Common myeloid progenitor, CD34-positive (primary cell): ENCODE results near the gene LYPD5.

ENCODE experiments used
- CTCF ChIA-PET: fragments of 350-600 bp; sonication (Branson Sonifier 250); formaldehyde crosslinking; loops from one replicate; lab custom pipeline; 2021; ENCODE audit warnings: antibody characterized with exemption; lab: Charles Lee
- POLR2A ChIA-PET: fragments of 350-600 bp; sonication (Branson Sonifier 250); formaldehyde crosslinking; loops from one replicate; lab custom pipeline; 2021; ENCODE audit warnings: antibody characterized with exemption; lab: Charles Lee
- DNase-seq, 3 donors: peaks; one replicate each; pipeline versions ENCODE4 v3.0.0 to v3.0.0-alpha.2; 2013
- H3K27ac ChIP-seq, 2 experiments: 1 replicate in 1 of 2; 2 replicates in 1 of 2; pipeline ENCODE4 v1.7.0; 2013; ENCODE audit warnings: inconsistent platforms in 2 of 2, low read length in 2 of 2, mild to moderate bottlenecking in 2 of 2, low read depth in 1 of 2, moderate library complexity in 1 of 2; ENCODE audit not compliant: severe bottlenecking in 2 of 2, insufficient read depth in 1 of 2, poor library complexity in 1 of 2
- H3K27me3 ChIP-seq, 5 experiments: replicated peaks in 2 of 5; 1 replicate in 3 of 5; 2 replicates in 2 of 5; pipeline versions ENCODE4 v1.6.1 to v1.7.0; 2013; ENCODE audit warnings: low read length in 4 of 5, mild to moderate bottlenecking in 2 of 5, moderate library complexity in 2 of 5, inconsistent platforms in 1 of 5; ENCODE audit not compliant: insufficient read depth in 5 of 5, control insufficient read depth in 4 of 5
- H3K36me3 ChIP-seq, 4 experiments: 1 replicate in 2 of 4; 2 replicates in 2 of 4; pipeline versions ENCODE4 v1.6.1 to v1.7.0; 2013; ENCODE audit warnings: low read length in 3 of 4, control low read depth in 1 of 4, mild to moderate bottlenecking in 1 of 4; ENCODE audit not compliant: control insufficient read depth in 4 of 4, insufficient read depth in 4 of 4
- H3K4me1 ChIP-seq, 4 experiments: 1 replicate in 3 of 4; 2 replicates in 1 of 4; pipeline versions ENCODE4 v1.6.1 to v1.7.1; 2013; ENCODE audit warnings: low read length in 3 of 4, mild to moderate bottlenecking in 3 of 4, control low read depth in 1 of 4, inconsistent platforms in 1 of 4, moderate library complexity in 1 of 4; ENCODE audit not compliant: control insufficient read depth in 4 of 4, insufficient read depth in 4 of 4; ENCODE audit errors: control extremely low read depth in 1 of 4
- H3K4me3 ChIP-seq, 7 experiments: 1 replicate in 4 of 7; 2 replicates in 3 of 7; pipeline versions ENCODE4 v1.5.1 to v1.7.0; 2013; ENCODE audit warnings: mild to moderate bottlenecking in 7 of 7, low read length in 6 of 7, moderate library complexity in 6 of 7, inconsistent platforms in 2 of 7, low read depth in 2 of 7, control low read depth in 1 of 7; ENCODE audit not compliant: insufficient read depth in 4 of 7, control insufficient read depth in 1 of 7; ENCODE audit errors: extremely low read depth in 1 of 7
- H3K9me3 ChIP-seq, 5 experiments: 1 replicate in 4 of 5; 2 replicates in 1 of 5; pipeline versions ENCODE4 v1.6.1 to v1.7.1; 2013; ENCODE audit warnings: low read length in 4 of 5, mild to moderate bottlenecking in 2 of 5, inconsistent platforms in 1 of 5, low read depth in 1 of 5, moderate library complexity in 1 of 5; ENCODE audit not compliant: control insufficient read depth in 4 of 5, insufficient read depth in 2 of 5; ENCODE audit errors: control extremely low read depth in 1 of 5
- WGBS: methylation state at CpG from one replicate; pipeline ENCODE4 v1.1.5; 2013; ENCODE audit not compliant: insufficient coverage; 5-methylcytosine and 5-hydroxymethylcytosine counted together

The LYPD5 gene

GRCh38 chr19:43798026-43798545 is 4.2 kb downstream of the LYPD5 start:
- ChIA-PET POLR2A (no interaction called here), CTCF (no interaction called here)
- WGBS: 48% methylated on average over 5 of the region's 5 CpGs

GRCh38 chr19:43797556-43797955 is 4.7 kb downstream of the LYPD5 start:
- Histone ChIP-seq H3K36me3 (peaks cover 0 to 4% (median 0%) of the 10 kb centered on the region in 4 experiments), H3K27me3 (peaks cover 0 to 28% (median 2%) of the 10 kb centered on the region in 5 experiments), H3K4me1 (peaks cover 0 to 24% (median 15%) of the 10 kb centered on the region in 4 experiments), H3K4me3 (no peak overlapping the region), H3K9me3 (peaks cover 0 to 2% (median 0%) of the 10 kb centered on the region in 5 experiments), H3K27ac (no peak overlapping the region)
- POLR2A ChIA-PET: no interaction called here
- no peak for DNase-seq
- 95% methylated on average over 6 of the region's 7 CpGs for WGBS
- CTCF ChIA-PET: interaction anchor here (0.9 to 1.8 kb wide), 4 partner anchors 9 to 55 kb away, joined by 3 to 5 read pairs (median 4); no protein-coding TSS in a partner anchor

More at GRCh38 chr19:43798026-43798545, 4.2 kb downstream of the LYPD5 start:
- H3K36me3 ChIP-seq: peaks cover 0 to 4% (median 0%) of the 10 kb centered on the region in 4 experiments
- no peak overlapping the region for H3K27ac ChIP-seq
- no peak for DNase-seq
- H3K4me3 ChIP-seq: peak overlapping the region; percentile 25 to 84 (median 61)
- H3K4me1 ChIP-seq: peaks cover 0 to 23% (median 15%) of the 10 kb centered on the region in 4 experiments
- peaks cover 0 to 2% (median 0%) of the 10 kb centered on the region in 5 experiments for H3K9me3 ChIP-seq
- peaks cover 0 to 31% (median 0%) of the 10 kb centered on the region in 5 experiments for H3K27me3 ChIP-seq

GRCh38 chr19:43797118-43797517 is 5.1 kb downstream of the LYPD5 start:
- Histone ChIP-seq H3K9me3 (peaks cover 0 to 2% (median 0%) of the 10 kb centered on the region in 5 experiments), H3K4me1 (peaks cover 0 to 24% (median 15%) of the 10 kb centered on the region in 4 experiments), H3K4me3 (no peak overlapping the region), H3K36me3 (peaks cover 0 to 4% (median 0%) of the 10 kb centered on the region in 4 experiments), H3K27ac (no peak overlapping the region), H3K27me3 (peaks cover 0 to 25% (median 2%) of the 10 kb centered on the region in 5 experiments)
- DNase-seq: no peak
- CTCF ChIA-PET: interaction anchor here (0.9 to 1.8 kb wide), 5 partner anchors 9 to 54 kb away, joined by 3 to 5 read pairs (median 3); no protein-coding TSS in a partner anchor
- POLR2A ChIA-PET: no interaction called here
- WGBS: 62% methylated on average over 6 of the region's 6 CpGs

GRCh38 chr19:43790587-43790986 is 11.7 kb downstream of the LYPD5 start:
- Histone ChIP-seq H3K27ac (no peak overlapping the region), H3K4me3 (no peak overlapping the region), H3K4me1 (peaks cover 0 to 14% (median 7%) of the 10 kb centered on the region in 4 experiments), H3K9me3 (no peaks in the 10 kb centered on the region), H3K36me3 (no peaks in the 10 kb centered on the region), H3K27me3 (peaks cover 0 to 3% (median 2%) of the 10 kb centered on the region in 5 experiments)
- no peak for DNase-seq
- ChIA-PET POLR2A (no interaction called here), CTCF (interaction anchor here (0.8 to 1.7 kb wide), 3 partner anchors 12 to 45 kb away, joined by 4 to 6 read pairs (median 6); no protein-coding TSS in a partner anchor)
- 20% methylated on average over 3 of the region's 3 CpGs for WGBS

GRCh38 chr19:43789029-43789428 is 13.2 kb downstream of the LYPD5 start:
- Histone ChIP-seq H3K36me3 (no peaks in the 10 kb centered on the region), H3K27ac (no peak overlapping the region), H3K4me3 (no peak overlapping the region), H3K4me1 (peaks cover 0 to 25% (median 17%) of the 10 kb centered on the region in 4 experiments), H3K9me3 (no peaks in the 10 kb centered on the region), H3K27me3 (peaks cover 0 to 3% (median 2%) of the 10 kb centered on the region in 5 experiments)
- DNase-seq: peak; percentile 35 to 56 (median 39)
- POLR2A ChIA-PET: no interaction called here
- CTCF ChIA-PET: interaction anchor here (0.7 to 1.4 kb wide), 5 partner anchors 8 to 189 kb away, joined by 3 to 4 read pairs (median 3); no protein-coding TSS in a partner anchor
- 14% methylated on average over 1 of the region's 3 CpGs for WGBS

GRCh38 chr19:43786665-43787064 is 15.6 kb downstream of the LYPD5 start:
- ChIA-PET POLR2A (no interaction called here), CTCF (interaction anchor here (0.6 to 1.7 kb wide), 9 partner anchors 8 to 329 kb away, joined by 3 to 9 read pairs (median 4); partner anchors contain the start of gene SMG9)
- no peaks in the 10 kb centered on the region for H3K27me3 ChIP-seq
- H3K27ac ChIP-seq: no peak overlapping the region
- WGBS: no CpG with 5 or more reads among the region's 1 CpG
- peaks cover 0 to 25% (median 12%) of the 10 kb centered on the region in 4 experiments for H3K4me1 ChIP-seq
- no peaks in the 10 kb centered on the region for H3K36me3 ChIP-seq
- no peak for DNase-seq
- H3K4me3 ChIP-seq: no peak overlapping the region
- no peaks in the 10 kb centered on the region for H3K9me3 ChIP-seq
